HG03439 (cell line): Measurements from ENCODE around the gene B4GALNT2.

Experiments used
- ATAC-seq: cut with Tn5 transposase; IDR thresholded peaks from one replicate; pipeline ENCODE4 v1.9.1; 2021; ENCODE audit warnings: mild to moderate bottlenecking, moderate library complexity; ENCODE audit not compliant: unreplicated experiment

B4GALNT2 gene

DNA sequence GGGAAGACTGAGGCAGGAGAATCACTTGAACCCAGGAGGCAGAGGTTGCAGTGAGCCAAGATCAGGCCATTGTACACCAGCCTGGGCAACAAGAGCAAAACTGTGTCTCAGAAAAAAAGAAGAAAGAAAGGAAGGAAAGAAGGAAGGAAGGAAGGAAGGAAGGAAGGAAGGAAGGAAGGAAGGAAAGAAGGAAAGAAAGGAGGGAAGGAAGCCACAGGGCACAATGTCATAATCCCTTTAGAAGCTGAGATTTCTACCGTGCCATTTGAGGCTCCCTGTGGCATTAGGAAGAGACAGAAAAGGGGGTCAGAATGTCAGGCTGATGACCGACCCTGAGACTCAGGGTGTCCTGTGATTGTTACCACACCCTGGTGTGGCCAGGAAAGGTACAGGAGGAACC is 71.2 kb downstream of the B4GALNT2 start:
- ATAC-seq, result no peak

DNA sequence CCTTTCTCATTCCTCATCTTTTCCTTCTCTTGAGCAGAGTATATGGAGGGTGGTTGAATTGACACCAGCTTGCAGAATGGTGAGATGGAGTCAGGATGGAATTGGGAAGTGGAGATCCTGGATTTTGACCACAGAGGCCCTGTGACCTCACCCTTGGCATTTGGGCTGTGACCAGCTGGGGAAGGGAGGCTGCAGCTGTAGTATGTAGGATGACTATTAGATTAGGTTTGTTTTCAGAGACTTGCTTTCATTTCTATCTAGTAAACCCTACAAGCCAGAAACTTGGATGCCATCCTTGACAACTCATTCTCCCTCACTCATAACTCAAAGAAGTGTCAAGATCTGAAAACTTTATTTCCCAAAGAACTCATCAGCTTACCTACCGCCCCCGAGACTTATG is 71.9 kb downstream of the B4GALNT2 start:
- no peak for ATAC-seq

DNA sequence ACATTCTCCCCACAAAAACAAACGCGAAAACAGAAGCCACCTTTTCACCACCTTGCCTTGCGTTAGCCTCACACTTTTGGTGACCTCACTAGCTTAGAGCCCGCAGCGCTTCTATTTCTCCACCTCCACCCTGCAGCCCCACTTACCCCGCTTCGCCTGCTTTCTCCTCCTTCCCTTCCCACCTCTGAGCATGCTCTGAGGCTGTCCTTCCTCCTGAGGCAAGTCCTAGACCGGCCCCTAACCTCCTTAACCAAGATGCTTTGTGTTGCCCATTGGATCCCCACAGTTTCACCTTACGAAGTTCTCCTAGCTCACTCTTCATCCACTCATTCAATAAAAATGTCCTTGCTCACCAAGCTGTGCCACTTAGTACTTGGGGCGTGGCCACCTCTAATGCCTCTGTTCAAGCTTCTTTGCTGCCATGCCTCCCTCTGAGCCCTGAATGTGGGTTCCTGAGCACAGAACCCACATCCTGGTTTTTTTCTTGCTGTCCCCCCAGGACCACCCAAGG is 76.5 kb downstream of the B4GALNT2 start:
- no peak for ATAC-seq

DNA sequence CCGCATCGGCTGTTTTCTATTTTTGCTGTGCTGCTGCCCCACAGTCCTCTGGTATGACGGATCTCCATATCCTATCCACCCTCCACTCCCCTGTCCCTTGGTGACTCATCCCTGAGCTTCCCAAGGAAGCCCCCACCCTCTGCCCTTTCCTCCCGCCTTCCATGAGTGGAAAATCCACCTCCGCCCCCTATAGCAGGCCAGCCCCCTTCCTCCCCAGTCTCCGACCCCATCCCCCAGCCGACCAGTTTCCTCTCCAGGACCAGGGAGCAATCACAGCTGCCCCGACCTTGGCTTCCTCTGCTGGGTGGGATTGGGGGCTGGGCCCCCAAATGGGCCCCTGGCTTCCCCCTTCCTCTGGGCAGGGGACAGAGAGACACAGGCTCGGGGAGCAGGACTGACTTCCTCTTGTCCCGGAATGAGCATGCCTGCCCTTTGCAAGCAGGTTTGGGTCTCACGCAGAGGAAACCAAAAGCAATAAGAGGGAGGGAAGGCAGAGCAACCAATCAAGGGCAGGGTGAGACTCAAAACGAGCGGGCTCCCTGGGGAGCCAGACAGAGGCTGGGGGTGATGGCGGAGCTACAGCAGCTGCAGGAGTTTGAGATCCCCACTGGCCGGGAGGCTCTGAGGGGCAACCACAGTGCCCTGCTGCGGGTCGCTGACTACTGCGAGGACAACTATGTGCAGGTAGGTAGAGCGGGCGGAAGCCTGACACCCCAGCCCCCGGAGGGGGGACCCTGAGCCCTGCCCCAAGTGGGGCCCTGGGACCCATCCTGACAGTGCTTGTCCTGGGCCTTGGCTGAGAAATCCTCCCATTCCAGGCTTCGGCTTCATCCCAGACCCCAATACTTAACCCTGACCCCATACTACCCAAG is 77.8 kb downstream of the B4GALNT2 start, which contains the start of the genes ABI3 and GNGT2:
ABI3 (plus strand) TSS at position 550 of the 872 bp plus-strand sequence; CDS start at position 568, 18 bp downstream.
GNGT2 (minus strand) TSS at position 417 of the 872 bp plus-strand sequence. CDS start 3,152 bp downstream, outside the sequence.
- ATAC-seq, result peak; percentile 72

DNA sequence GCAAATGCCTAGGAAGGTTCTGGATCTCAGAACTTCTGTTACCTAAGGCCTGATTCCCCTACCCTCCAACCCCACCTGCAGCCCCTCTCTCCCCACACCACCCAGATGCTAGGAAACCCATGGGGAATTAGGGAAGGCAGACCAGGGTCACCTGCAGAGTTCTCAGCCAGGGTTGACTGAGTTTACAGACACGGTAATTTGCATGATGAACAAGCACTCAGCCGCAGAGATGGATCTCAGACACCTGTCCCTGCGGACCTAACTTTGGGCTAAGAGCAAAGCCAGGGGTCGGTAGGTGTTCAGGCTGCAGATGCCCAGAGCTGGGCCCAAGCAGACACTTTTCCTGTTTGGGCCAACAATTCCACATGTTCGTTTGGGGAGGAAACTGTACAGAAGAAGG is 80.8 kb downstream of the B4GALNT2 start:
- no peak for ATAC-seq

GRCh38 chr17:49213847-49214246 is 81.3 kb downstream of the B4GALNT2 start:
- ATAC-seq, result no peak

DNA sequence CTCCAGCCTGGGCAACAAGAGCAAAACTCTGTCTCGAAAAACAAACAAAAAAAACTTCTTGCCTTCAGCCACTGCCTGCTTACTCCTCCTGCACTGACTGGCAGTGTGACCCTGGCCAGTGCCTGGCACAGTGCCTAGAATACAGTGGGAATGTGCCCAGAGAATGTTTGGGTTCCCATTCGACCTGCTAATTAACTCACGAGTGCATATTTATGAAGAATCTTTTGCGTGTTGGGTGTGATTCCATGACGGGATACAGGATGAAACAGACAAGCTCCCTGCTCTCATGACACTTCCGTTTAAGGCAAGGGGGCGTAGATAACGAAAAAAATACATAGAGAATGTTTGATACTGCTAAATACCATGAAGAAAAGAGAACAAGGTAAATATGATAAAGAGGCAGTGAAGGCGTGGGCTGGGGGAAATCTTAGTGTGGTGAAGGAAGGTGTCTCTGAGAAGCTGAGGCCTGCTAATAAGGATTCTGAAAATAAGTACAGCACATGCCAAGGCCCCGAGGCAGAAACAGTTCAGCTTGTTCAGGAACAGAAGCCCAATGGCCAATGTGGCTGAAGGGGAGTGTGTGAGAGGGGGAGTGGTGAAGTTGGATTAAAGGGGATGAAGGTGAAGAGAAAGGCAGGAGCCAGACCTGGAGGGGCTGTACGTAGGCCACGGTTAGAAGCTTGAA is 82.2 kb downstream of the B4GALNT2 start:
- ATAC-seq, result no peak

DNA sequence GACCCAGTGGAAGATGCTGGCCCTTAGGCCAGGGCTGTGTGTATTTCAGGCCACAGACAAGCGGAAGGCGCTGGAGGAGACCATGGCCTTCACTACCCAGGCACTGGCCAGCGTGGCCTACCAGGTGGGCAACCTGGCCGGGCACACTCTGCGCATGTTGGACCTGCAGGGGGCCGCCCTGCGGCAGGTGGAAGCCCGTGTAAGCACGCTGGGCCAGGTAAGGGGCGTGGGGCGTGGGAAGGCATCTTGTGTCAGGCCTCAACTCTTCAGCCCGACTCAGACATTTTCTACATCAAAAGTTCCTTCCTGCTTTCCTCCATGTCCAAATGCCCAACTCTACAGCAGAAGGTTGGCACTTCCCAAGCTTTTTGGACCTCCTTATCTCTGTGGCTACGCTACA is 83.9 kb downstream of the B4GALNT2 start:
- ATAC-seq, result no peak

GRCh38 chr17:49216953-49217650 is 84.5 kb downstream of the B4GALNT2 start:
- no peak for ATAC-seq

GRCh38 chr17:49217651-49218413 is 85.3 kb downstream of the B4GALNT2 start:
- ATAC-seq, result no peak

DNA sequence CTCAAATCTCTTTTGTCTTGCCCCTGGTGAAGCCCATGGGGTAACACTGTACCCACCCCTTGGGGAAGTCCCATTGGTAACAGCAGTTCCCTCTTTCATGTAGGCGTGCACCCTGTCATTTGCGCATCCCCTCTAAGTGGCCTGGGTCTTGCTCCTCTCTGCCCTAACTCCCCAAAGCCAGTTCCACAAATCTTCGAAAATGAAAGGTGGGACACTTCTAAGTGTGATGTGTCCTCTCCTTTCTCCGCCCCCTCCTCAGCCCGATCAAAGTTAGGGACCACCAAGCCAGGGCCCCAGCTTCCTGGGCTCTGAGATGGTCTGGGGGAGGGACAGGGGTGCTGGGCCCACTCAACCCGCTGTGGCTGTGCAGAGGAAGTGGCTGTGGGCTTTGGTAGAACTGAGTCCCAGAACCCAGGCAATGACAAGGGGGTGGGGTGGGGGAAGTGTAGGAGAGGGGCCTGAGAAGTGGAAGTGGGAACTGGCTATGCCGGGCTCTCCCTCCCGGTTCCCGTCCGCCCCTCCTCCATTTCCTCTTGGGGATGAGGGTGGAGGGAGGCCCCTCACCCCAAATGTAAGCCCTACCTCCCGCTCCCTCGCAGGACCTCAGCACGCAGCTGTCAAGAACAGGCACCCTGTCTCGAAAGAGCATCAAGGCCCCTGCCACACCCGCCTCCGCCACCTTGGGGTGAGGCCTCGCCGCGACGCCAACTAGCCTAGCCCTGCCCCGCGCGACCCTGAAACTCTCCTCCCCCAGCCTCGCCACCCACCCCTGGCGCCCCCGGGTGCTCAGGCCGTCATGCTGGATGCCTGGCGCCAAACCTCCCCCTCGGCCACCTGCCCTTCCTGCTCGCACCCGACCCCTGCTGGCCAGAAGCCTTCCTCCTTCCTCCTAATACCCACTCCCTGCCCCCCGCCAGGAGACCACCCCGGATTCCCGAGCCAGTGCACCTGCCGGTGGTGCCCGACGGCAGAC is 86.7 kb downstream of the B4GALNT2 start:
- ATAC-seq, result no peak

GRCh38 chr17:49219987-49220386 is 87.4 kb downstream of the B4GALNT2 start:
- ATAC-seq, result no peak

DNA sequence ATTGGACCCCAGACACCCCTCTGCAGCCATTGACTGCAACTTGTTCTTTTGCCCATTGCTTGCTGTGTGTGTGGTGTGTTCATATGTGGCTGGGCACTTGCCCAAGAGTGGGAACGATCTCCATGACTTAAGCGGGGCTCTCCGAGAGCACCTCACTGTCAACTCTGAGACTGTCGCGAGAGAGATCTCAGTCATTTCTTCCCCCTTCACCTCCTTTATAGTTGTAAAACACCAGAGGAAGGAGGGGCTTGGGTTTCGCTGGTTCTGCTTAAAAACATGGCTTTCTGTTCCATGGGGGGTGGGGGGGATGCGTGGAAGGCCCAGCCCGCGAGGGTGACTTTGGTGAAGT is 90.6 kb downstream of the B4GALNT2 start:
- no peak for ATAC-seq

- ATAC-seq, result no peak
Measured at GRCh38 chr17:49223517-49224197, 91.1 kb downstream of the B4GALNT2 start.

- no peak for ATAC-seq
Measured at GRCh38 chr17:49224198-49224996, 91.8 kb downstream of the B4GALNT2 start.

- no peak for ATAC-seq
Measured at GRCh38 chr17:49224997-49225337, 92.4 kb downstream of the B4GALNT2 start.

DNA sequence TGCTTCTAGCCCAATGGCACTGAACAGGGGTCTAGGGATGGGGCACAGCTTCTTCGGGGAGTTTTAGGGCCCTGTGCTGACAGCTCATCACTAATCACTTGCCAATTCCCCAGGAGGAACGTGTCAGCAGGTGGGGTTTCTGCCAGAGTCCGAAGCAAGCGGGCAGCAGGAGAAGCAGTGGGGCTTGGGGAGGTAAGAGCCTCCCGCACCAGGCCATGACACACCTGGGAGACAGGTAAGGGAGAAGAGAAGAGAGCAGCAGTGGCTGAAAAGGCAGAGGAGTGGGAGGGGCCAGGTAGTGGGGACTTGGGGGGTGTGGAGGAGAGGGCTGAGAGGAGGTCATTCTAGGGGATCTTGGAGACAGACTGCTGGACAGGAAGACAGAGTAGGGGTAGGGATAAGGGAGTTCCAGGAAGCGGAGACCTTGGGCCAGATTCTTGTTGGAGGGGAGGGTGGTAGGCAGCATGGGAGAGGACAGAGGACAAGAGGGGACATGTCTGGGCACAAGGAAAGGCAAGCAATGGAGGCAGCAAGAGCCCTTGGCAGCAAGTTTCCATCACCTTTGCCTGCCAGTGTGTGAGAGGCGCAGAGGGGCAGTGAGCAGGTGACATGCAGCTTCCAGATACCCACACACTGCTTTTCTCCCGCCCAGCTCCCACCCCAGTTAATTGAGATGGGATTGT is 93.1 kb downstream of the B4GALNT2 start:
- no peak for ATAC-seq
